ENCODE results near the gene KIAA0753. TPM values are rescaled to one million over a fixed set of nuclear protein-coding genes. Genes with fewer than 3 reads are reported as not detected.

KIAA0753 gene
- total and polyA plus RNA-seq, 3 experiments from 2014 or later = 1.8 to 20.8 (median 18.6) TPM

DNA sequence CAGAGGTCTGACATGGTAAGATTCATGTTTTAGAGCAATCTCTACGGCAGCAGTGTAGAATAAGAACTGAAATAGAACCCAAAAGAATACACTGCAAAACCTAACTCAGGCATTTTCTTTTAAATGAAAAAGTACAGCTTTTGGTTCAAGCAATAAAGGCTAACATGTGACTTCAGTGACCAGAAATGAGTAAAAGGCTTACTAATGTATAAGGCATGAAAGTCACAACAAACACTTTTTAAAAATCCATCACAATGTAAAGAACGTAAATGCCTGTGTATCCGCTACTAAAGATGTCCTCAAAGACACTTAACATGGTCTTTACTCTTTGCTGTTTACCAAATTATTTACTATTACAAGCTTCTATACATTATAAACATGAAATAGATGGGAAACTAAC, 16.6 kb downstream of the KIAA0753 start:
- Mint-ChIP-seq H3K27me3 (no peaks in the 10 kb centered on the region), H3K4me3 (no peak overlapping the region), H3K4me1 (peaks cover 0 to 18% (median 3%) of the 10 kb centered on the region in 3 donors), H3K36me3 (peaks cover 4 to 84% (median 33%) of the 10 kb centered on the region in 3 donors), H3K27ac (no peak overlapping the region), H3K9me3 (no peaks in the 10 kb centered on the region)
- Histone ChIP-seq H3K27ac (ENCODE audit: low read depth, low read length) (no peak overlapping the region), H3K9me3 (ENCODE audit: low read length) (no peaks in the 10 kb centered on the region), H3K4me1 (ENCODE audit: insufficient read depth, low read length) (no peaks in the 10 kb centered on the region), H3K36me3 (ENCODE audit: insufficient read depth, low read length) (peaks cover 23% of the 10 kb centered on the region), H3K27me3 (ENCODE audit: insufficient read depth, low read length, poor library complexity, severe bottlenecking) (no peaks in the 10 kb centered on the region), H3K4me3 (ENCODE audit: low read length) (no peak overlapping the region)
- POLR2A ChIA-PET = no interaction called here
- DNase-seq = no peak
- CTCF ChIA-PET = no interaction called here

DNA sequence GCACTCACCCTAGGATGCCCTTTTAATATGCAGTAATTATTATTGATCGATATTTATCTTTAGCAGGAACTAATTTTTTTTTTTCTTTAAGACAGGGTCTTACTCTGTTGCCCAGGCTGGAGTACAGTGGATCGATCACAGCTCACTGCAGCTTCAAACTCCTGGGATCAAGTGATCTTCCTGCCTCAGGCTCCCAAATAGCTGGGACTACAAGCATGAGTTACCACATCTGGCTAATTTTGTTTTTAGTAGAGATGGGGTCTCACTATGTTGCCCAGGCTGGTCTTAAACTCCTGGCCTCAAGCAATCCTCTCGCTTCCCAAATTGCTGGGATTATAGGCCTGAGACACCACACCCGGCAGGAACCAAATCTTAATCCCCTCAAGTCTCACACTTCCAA, 29.3 kb downstream of the KIAA0753 start:
- Mint-ChIP-seq H3K4me1 (peaks cover 4 to 14% (median 5%) of the 10 kb centered on the region in 3 donors), H3K27ac (no peak overlapping the region), H3K4me3 (no peak overlapping the region), H3K9me3 (no peaks in the 10 kb centered on the region), H3K36me3 (peaks cover 0 to 78% (median 20%) of the 10 kb centered on the region in 3 donors), H3K27me3 (no peaks in the 10 kb centered on the region)
- no peaks in the 10 kb centered on the region for H3K9me3 ChIP-seq (ENCODE audit: low read length)
- peaks cover 22% of the 10 kb centered on the region for H3K36me3 ChIP-seq (ENCODE audit: insufficient read depth, low read length)
- no peak overlapping the region for H3K27ac ChIP-seq (ENCODE audit: low read depth, low read length)
- no peak overlapping the region for H3K4me3 ChIP-seq (ENCODE audit: low read length)
- ChIA-PET POLR2A (no interaction called here), CTCF (no interaction called here)
- DNase-seq = no peak
- no peaks in the 10 kb centered on the region for H3K27me3 ChIP-seq (ENCODE audit: insufficient read depth, low read length, poor library complexity, severe bottlenecking)
- H3K4me1 ChIP-seq (ENCODE audit: insufficient read depth, low read length) = no peaks in the 10 kb centered on the region

- Mint-ChIP-seq H3K4me1 (peaks cover 4 to 14% (median 5%) of the 10 kb centered on the region in 3 donors), H3K27ac (no peak overlapping the region), H3K36me3 (peaks cover 0 to 80% (median 28%) of the 10 kb centered on the region in 3 donors), H3K27me3 (no peaks in the 10 kb centered on the region), H3K4me3 (no peak overlapping the region), H3K9me3 (no peaks in the 10 kb centered on the region)
- peaks cover 33% of the 10 kb centered on the region for H3K36me3 ChIP-seq (ENCODE audit: insufficient read depth, low read length)
- H3K27ac ChIP-seq (ENCODE audit: low read depth, low read length) = no peak overlapping the region
- H3K4me3 ChIP-seq (ENCODE audit: low read length) = no peak overlapping the region
- POLR2A ChIA-PET = no interaction called here
- H3K9me3 ChIP-seq (ENCODE audit: low read length) = no peaks in the 10 kb centered on the region
- CTCF ChIA-PET = no interaction called here
- H3K27me3 ChIP-seq (ENCODE audit: insufficient read depth, low read length, poor library complexity, severe bottlenecking) = no peaks in the 10 kb centered on the region
- no peak for DNase-seq
- no peaks in the 10 kb centered on the region for H3K4me1 ChIP-seq (ENCODE audit: insufficient read depth, low read length)
Observed at GRCh38 chr17:6610011-6610410, 30.5 kb downstream of the KIAA0753 start.

GRCh38 chr17:6608321-6608720, 32.2 kb downstream of the KIAA0753 start:
- no peaks in the 10 kb centered on the region for H3K27me3 Mint-ChIP-seq
- Histone ChIP-seq H3K36me3 (ENCODE audit: insufficient read depth, low read length) (peaks cover 33% of the 10 kb centered on the region), H3K4me3 (ENCODE audit: low read length) (no peak overlapping the region), H3K9me3 (ENCODE audit: low read length) (no peaks in the 10 kb centered on the region), H3K4me1 (ENCODE audit: insufficient read depth, low read length) (no peaks in the 10 kb centered on the region), H3K27ac (ENCODE audit: low read depth, low read length) (no peak overlapping the region), H3K27me3 (ENCODE audit: insufficient read depth, low read length, poor library complexity, severe bottlenecking) (no peaks in the 10 kb centered on the region)
- DNase-seq = no peak
- peaks cover 3 to 87% (median 31%) of the 10 kb centered on the region in 3 donors for H3K36me3 Mint-ChIP-seq
- H3K4me3 Mint-ChIP-seq = no peak overlapping the region
- H3K27ac Mint-ChIP-seq = no peak overlapping the region
- CTCF ChIA-PET = no interaction called here
- peaks cover 0 to 3% (median 0%) of the 10 kb centered on the region in 3 donors for H3K4me1 Mint-ChIP-seq
- H3K9me3 Mint-ChIP-seq = no peaks in the 10 kb centered on the region
- POLR2A ChIA-PET = no interaction called here

DNA sequence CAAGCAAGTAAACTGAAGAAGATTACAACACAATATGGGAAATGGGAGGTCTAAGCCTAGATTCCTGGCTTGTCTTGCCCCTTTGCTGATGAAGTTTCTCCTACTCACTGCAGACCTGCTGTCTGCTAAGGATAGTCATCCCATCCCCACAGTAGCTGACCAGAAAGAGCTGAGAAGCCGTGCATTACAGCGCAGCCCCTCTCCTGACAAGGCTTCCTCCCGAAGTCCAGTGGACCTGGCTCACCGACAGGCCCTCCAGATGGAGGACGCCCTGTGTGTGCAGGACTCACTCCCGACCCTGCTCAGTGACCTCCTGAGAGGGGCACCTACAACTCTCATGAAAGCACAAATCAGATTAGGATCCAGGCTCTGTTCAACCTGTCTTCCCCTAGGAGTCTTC, 35.4 kb downstream of the KIAA0753 start:
- peaks cover 33% of the 10 kb centered on the region for H3K36me3 ChIP-seq (ENCODE audit: insufficient read depth, low read length)
- H3K4me3 ChIP-seq (ENCODE audit: low read length) = no peak overlapping the region
- Mint-ChIP-seq H3K27me3 (no peaks in the 10 kb centered on the region), H3K4me1 (peaks cover 0 to 3% (median 0%) of the 10 kb centered on the region in 3 donors), H3K27ac (no peak overlapping the region), H3K4me3 (no peak overlapping the region), H3K9me3 (no peaks in the 10 kb centered on the region), H3K36me3 (peaks cover 3 to 92% (median 32%) of the 10 kb centered on the region in 3 donors)
- no peaks in the 10 kb centered on the region for H3K9me3 ChIP-seq (ENCODE audit: low read length)
- CTCF ChIA-PET = no interaction called here
- POLR2A ChIA-PET = no interaction called here
- H3K27me3 ChIP-seq (ENCODE audit: insufficient read depth, low read length, poor library complexity, severe bottlenecking) = no peaks in the 10 kb centered on the region
- no peaks in the 10 kb centered on the region for H3K4me1 ChIP-seq (ENCODE audit: insufficient read depth, low read length)
- H3K27ac ChIP-seq (ENCODE audit: low read depth, low read length) = no peak overlapping the region
- no peak for DNase-seq

DNA sequence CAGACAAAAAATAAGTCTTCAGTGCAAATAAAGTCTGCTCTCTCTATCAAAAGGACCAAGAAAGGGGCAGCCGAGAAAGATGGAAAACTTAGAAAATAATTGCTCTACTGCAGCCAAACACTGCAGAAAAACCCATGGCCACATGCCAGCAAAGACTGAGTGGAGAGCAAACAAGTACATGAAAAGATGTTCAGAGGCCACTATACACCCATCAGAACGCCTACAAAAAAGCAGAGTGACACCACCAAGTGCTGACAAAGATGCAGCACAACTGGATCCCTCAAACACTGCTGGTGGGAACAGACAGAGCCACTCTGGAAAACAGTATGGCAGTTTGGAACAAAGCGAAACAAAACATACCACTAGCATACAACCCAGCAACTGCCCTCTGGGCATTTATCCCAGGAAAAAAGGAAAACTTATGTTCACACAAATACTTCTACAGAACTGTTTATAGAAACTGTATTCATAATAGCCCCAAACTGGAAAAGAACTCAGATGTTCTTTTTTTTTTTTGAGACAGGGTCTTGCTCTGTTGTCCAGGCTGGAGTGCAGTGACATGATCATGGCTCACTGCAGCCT, 36.7 kb downstream of the KIAA0753 start:
- H3K36me3 ChIP-seq (ENCODE audit: insufficient read depth, low read length) = peaks cover 26% of the 10 kb centered on the region
- CTCF ChIA-PET = no interaction called here

DNA sequence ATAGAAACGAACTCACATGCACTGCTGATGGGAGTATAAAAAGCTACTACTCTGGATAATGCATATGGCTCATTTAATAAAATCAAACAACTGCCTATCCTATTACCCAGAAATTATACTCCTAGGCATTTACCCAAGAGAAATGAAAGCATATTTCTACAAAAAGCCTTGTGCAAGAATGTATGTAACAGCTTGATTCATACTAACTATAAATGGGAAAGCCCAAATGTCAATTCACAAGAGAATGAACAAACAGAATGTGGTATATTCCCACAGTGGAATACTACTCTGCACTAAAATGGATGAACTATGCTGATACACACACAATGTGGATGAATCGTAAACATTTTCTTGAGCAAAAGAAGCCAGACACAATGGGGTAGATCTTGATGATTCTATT, 38.4 kb downstream of the KIAA0753 start:
- ChIA-PET CTCF (no interaction called here), POLR2A (no interaction called here)
- H3K36me3 ChIP-seq (ENCODE audit: insufficient read depth, low read length) = peaks cover 22% of the 10 kb centered on the region

More for the DNA sequence above, 36.7 kb downstream of the KIAA0753 start:
- Histone ChIP-seq H3K4me1 (ENCODE audit: insufficient read depth, low read length) (no peaks in the 10 kb centered on the region), H3K9me3 (ENCODE audit: low read length) (no peaks in the 10 kb centered on the region), H3K4me3 (ENCODE audit: low read length) (no peak overlapping the region), H3K27ac (ENCODE audit: low read depth, low read length) (no peak overlapping the region), H3K27me3 (ENCODE audit: insufficient read depth, low read length, poor library complexity, severe bottlenecking) (no peaks in the 10 kb centered on the region)
- Mint-ChIP-seq H3K36me3 (peaks cover 3 to 93% (median 31%) of the 10 kb centered on the region in 3 donors), H3K4me1 (peaks cover 0 to 3% (median 0%) of the 10 kb centered on the region in 3 donors), H3K9me3 (no peaks in the 10 kb centered on the region), H3K27me3 (no peaks in the 10 kb centered on the region), H3K27ac (peak overlapping the region in 3 of 8 donors; percentile 9 to 23 (median 18)), H3K4me3 (no peak overlapping the region)
- no peak for DNase-seq
- POLR2A ChIA-PET = no interaction called here

DNA sequence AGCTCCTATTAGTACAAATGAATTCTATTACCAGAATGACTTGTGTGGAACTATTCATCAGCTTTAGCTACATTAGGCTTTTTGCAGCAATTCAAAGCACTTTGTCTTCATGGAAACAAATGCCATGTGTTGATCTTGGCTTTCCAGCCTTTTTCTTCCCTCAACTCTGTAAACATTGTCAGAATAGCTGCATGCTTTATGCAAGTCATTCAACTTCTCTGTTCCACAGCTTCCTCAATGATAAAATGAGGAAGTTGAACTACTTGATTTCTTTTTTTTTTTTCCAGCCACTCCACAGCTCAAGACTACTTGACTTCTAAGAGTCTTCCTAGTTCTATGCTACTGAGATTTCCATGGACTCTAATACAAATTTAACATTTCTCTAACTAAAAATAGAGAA, 41.1 kb downstream of the KIAA0753 start:
- no peaks in the 10 kb centered on the region for H3K4me1 ChIP-seq (ENCODE audit: insufficient read depth, low read length)
- peaks cover 3 to 94% (median 30%) of the 10 kb centered on the region in 3 donors for H3K36me3 Mint-ChIP-seq
- H3K4me3 Mint-ChIP-seq = no peak overlapping the region
- no peak for DNase-seq
- H3K9me3 ChIP-seq (ENCODE audit: low read length) = no peaks in the 10 kb centered on the region
- CTCF ChIA-PET = no interaction called here
- no peak overlapping the region for H3K4me3 ChIP-seq (ENCODE audit: low read length)
- H3K9me3 Mint-ChIP-seq = no peaks in the 10 kb centered on the region
- H3K27me3 Mint-ChIP-seq = no peaks in the 10 kb centered on the region
- peaks cover 0 to 3% (median 0%) of the 10 kb centered on the region in 3 donors for H3K4me1 Mint-ChIP-seq
- H3K27ac Mint-ChIP-seq = no peak overlapping the region
- H3K27me3 ChIP-seq (ENCODE audit: insufficient read depth, low read length, poor library complexity, severe bottlenecking) = no peaks in the 10 kb centered on the region
- H3K27ac ChIP-seq (ENCODE audit: low read depth, low read length) = no peak overlapping the region
- POLR2A ChIA-PET = no interaction called here
- peaks cover 21% of the 10 kb centered on the region for H3K36me3 ChIP-seq (ENCODE audit: insufficient read depth, low read length)

More for the DNA sequence above, 38.4 kb downstream of the KIAA0753 start:
- H3K4me3 Mint-ChIP-seq = no peak overlapping the region
- Histone ChIP-seq H3K27me3 (ENCODE audit: insufficient read depth, low read length, poor library complexity, severe bottlenecking) (no peaks in the 10 kb centered on the region), H3K27ac (ENCODE audit: low read depth, low read length) (no peak overlapping the region), H3K4me1 (ENCODE audit: insufficient read depth, low read length) (no peaks in the 10 kb centered on the region), H3K9me3 (ENCODE audit: low read length) (no peaks in the 10 kb centered on the region), H3K4me3 (ENCODE audit: low read length) (no peak overlapping the region)
- H3K27me3 Mint-ChIP-seq = no peaks in the 10 kb centered on the region
- no peak overlapping the region for H3K27ac Mint-ChIP-seq
- no peak for DNase-seq
- H3K4me1 Mint-ChIP-seq = peaks cover 0 to 3% (median 0%) of the 10 kb centered on the region in 3 donors
- peaks cover 3 to 94% (median 31%) of the 10 kb centered on the region in 3 donors for H3K36me3 Mint-ChIP-seq
- no peaks in the 10 kb centered on the region for H3K9me3 Mint-ChIP-seq

All from CD8-positive, alpha-beta memory T cell (primary cell).